Measurements from ENCODE around the gene LNX2.

DNA sequence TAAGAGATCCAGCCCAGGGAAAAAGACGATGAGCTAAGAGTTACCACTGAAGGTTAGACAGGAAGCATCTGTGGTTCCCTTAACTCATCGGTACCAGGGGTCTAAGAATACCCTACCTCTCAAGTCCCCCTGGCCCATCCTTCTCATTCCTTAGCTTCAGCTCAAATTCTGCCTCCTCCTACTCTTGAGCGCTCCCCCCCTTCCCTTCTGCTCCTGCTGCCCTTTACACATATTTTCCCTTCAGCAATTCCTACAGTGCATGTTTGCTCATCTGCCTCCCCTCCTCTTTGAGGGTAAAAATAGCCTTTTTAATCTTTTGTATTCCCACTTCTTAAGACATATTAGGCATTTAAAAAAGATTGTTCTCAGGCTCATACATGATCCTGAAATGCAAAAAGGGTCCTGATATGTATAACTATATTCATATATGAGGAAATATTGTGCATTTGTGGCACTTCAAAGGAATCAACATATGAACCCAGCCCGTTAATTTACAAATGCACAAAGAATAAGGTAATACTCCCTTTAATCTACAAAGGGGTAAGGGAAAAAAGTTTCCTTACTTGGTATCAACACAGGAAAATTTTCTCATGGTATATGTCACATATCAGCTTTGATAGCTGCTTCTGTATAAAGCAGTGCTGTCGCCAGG is 33.1 kb downstream of the LNX2 start:
- TF ChIP-seq, protein P1, sequence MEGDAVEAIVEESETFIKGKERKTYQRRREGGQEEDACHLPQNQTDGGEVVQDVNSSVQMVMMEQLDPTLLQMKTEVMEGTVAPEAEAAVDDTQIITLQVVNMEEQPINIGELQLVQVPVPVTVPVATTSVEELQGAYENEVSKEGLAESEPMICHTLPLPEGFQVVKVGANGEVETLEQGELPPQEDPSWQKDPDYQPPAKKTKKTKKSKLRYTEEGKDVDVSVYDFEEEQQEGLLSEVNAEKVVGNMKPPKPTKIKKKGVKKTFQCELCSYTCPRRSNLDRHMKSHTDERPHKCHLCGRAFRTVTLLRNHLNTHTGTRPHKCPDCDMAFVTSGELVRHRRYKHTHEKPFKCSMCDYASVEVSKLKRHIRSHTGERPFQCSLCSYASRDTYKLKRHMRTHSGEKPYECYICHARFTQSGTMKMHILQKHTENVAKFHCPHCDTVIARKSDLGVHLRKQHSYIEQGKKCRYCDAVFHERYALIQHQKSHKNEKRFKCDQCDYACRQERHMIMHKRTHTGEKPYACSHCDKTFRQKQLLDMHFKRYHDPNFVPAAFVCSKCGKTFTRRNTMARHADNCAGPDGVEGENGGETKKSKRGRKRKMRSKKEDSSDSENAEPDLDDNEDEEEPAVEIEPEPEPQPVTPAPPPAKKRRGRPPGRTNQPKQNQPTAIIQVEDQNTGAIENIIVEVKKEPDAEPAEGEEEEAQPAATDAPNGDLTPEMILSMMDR (tag by site-specific recombination; IDR thresholded peaks at IDR 0.05) = no peak
- TF ChIP-seq ZNF560 (tag by site-specific recombination; IDR thresholded peaks at IDR 0.05; ENCODE audit: borderline replicate concordance) (no peak), YY1 (tag by site-specific recombination; IDR thresholded peaks at IDR 0.05) (no peak), ZNF610 (tag by site-specific recombination; IDR thresholded peaks at IDR 0.05; ENCODE audit: borderline replicate concordance) (no peak), ZNF174 (tag by site-specific recombination; IDR thresholded peaks at IDR 0.05) (no peak)

Data from HEK293 (cell line).